NCI-H2171 treated with DMSO at 0.1 percent for 48 hours (cell line): ENCODE measurements around the gene SELENOH.

Experiments used
- DNase-seq: peaks from one replicate; lab custom pipeline; 2025; lab: John Stamatoyannopoulos, UW

Gene SELENOH

GRCh38 chr11:57746920-57747319 is 5.6 kb downstream of the SELENOH start:
- DNase-seq: no peak

GRCh38 chr11:57751176-57751575 is 9.9 kb downstream of the SELENOH start:
- no peak for DNase-seq

DNA sequence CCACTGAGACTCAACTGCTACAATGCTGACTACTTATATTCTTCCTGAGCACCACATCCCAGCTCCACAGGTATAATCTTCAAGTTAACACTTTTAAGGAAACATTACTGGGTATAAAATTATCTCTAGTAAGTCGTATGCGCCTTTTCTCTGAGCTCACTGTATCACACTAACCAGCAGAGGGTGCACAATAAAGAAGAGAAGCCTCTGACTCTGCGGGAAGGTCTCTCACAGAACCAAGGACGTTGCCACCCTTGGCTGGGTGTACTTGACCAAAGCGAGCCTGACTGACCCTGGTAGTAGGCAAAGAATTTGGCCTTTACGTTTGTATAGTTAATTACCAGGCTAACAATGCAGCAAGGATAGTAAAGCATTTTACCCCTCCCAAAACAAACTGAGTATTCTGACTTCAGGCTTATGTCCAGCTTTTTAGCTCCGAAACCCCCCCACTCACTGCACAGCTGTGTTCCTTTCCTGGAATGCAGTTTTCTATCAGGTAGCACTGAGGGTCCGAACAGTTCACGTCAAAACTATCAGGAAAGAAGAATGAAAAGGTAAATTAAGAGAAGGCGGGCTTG is 10.5 kb downstream of the SELENOH start, which contains the start of gene BTBD18:
Gene BTBD18, minus strand, starts transcription at position 144 of the 578 bp plus-strand sequence. CDS start 631 bp downstream, outside the sequence.
- peak; percentile 2 for DNase-seq

GRCh38 chr11:57752954-57753353 is 11.7 kb downstream of the SELENOH start:
- DNase-seq: no peak

DNA sequence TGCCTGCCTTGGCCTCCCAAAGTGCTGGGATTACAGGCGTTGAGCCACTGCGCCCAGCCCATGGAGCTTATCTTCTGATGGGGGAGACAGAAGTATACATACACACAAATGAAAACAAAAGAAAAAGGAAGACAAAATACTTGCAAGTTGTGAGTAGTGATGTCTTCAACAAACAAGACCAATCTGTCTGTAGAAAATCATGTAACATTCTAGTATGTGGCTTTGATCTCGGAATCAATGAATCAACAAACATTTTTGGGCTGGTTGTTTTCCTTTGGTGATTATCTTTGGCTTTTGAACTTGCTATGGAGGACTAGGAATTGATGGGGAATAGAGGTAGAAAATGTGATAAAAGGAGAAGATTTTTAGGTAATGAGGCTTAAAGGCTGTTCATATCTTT is 16.9 kb downstream of the SELENOH start:
- no peak for DNase-seq

DNA sequence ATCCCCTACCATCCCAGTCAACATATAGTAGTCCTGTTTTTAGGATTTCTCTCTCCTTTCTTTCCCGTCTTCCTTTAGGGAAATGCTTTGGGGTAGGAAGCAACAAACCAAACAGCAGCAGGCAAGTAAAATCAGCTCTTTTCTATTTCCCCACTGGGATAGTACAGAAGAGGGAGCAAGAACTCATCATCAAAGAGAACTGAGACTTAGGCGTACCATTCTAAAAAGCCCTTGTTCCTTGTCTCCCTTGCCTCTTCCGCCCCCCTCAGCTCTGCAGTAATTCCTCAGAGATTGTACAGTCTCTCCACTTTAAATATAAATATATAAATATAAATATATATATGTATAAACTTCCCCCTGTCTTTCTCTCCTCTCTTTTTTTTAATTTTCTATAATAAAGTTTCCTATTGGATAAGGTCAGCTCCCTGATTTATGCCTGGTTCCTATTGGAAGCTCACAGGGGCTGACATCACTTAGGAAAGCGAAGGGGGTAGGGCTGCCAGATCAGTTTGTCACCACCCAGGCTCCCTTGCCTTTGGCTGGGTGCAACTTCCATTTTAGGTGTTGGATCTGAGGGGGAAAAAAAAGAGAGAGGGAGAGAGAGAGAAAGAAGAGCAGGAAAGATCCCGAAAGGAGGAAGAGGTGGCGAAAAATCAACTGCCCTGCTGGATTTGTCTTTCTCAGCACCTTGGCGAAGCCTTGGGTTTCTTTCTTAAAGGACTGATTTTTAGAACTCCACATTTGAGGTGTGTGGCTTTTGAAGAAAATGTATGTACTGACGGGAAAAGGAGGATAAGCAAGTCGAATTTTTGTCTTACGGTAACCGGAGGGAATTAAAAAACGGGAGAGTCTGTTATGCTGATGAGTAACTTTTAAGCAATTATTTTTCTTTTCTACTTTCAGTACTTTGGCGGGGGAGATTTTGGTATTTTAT is 20.3 kb downstream of the SELENOH start, which contains the start of gene CTNND1:
Gene CTNND1, plus strand, starts transcription at position 502 of the 934 bp plus-strand sequence. CDS start 29,677 bp downstream, outside the sequence.
- peak; percentile 93 for DNase-seq

GRCh38 chr11:57762235-57762861 is 21.1 kb downstream of the SELENOH start:
- peak; percentile 77 for DNase-seq

- peak; percentile 19 for DNase-seq
Measured at GRCh38 chr11:57763568-57763967, 22.3 kb downstream of the SELENOH start.

DNA sequence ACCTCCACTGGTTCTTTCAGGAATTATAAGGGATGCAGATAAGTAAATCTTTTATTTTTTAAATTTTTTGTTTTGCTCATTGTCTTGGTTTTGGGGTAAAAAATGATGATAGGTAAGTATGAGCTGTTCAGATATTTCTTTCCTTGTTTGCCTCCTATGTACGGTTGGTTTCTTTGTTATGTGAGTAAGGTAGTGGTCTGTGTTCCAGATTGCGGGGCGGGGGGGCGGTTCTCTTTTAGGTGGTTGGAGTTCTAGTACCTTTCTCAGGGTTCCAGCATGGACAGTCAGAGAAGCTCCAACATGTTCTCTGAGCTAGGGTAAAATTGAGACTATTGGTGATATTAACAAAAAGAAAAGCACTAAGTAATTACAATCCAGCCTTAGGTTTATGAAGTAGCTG is 22.7 kb downstream of the SELENOH start:
- DNase-seq: no peak

DNA sequence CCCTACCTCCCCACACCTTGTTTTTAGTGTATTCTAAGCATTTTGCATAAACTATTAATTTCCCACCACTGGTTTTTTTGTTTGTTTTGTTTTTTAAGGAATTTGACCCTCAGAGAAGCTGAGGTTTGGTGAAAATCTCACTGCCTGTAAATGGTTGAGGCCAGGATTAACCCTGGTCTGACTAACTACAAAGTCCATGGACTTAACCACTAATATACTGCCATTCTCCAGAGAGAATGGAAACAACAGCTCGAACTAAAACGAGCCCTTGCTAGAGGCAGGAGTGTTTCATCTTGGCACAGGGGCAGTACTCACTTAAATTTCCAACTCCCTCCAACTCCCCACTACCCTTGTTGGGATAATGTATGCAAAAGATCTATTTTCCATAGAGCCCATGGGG is 23.3 kb downstream of the SELENOH start:
- DNase-seq: no peak

DNA sequence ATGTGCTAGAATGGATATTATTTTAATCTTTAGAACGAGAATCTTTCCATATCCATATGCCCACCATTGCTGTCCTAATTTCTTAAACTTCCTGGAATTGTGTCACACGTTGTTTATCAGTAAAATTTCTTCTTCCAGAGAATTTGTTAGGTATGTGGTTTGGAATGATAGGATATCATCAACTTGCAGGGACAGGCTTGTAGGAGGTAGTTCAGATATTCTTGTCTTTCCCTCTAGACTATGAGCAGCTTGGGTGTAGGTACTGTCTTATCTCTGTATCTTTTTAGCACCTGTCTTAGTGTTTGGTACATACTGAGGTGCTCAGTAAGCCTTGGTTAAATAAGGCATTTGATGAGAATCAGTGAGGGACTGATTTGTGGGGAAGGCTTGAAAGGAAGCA is 23.7 kb downstream of the SELENOH start:
- DNase-seq: peak; percentile 3

DNA sequence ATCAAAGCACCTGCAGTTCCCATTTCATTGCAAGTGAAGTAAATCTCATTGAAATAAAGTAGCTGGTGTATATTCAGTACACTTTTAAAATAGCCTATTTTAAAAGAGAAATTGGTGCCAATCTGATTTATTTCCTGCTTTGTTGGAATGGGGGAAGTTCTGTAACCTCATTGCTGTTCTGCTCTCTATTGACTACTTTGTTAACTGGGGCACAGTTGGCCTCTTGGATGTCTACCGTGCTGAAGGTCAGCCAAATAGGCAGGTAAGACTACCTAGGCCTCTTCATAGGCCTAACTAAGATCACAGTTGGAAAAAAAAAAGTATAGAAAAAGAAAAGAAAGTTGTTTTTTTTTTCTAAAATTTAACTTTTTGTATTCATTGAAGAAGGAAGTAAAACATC is 29.5 kb downstream of the SELENOH start:
- no peak for DNase-seq

GRCh38 chr11:57771365-57771764 is 30.1 kb downstream of the SELENOH start:
- no peak for DNase-seq

- no peak for DNase-seq
Measured at GRCh38 chr11:57772562-57772961, 31.3 kb downstream of the SELENOH start.

- no peak for DNase-seq
Measured at GRCh38 chr11:57773026-57773598, 31.8 kb downstream of the SELENOH start.

DNA sequence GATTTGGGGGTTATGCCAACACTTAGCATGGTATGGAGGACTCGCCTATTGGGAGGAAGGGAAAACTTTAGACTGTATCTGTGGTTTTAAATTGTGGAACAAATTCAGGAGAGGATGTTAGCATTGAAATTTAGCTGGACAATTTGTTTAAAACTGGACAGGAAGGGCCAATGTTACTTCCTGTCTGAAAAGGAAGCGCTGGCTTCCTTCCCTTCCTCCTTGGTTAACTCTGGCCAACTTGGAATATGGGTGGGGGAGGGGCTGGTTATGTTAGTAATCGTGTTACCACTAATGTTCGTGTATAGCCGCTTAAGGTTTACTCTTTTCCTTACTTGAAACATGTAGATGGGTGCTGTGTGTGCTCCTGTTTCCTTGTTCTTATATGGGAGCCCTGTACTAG is 34.2 kb downstream of the SELENOH start:
- no peak for DNase-seq

- no peak for DNase-seq
Measured at GRCh38 chr11:57776031-57776521, 34.8 kb downstream of the SELENOH start.

DNA sequence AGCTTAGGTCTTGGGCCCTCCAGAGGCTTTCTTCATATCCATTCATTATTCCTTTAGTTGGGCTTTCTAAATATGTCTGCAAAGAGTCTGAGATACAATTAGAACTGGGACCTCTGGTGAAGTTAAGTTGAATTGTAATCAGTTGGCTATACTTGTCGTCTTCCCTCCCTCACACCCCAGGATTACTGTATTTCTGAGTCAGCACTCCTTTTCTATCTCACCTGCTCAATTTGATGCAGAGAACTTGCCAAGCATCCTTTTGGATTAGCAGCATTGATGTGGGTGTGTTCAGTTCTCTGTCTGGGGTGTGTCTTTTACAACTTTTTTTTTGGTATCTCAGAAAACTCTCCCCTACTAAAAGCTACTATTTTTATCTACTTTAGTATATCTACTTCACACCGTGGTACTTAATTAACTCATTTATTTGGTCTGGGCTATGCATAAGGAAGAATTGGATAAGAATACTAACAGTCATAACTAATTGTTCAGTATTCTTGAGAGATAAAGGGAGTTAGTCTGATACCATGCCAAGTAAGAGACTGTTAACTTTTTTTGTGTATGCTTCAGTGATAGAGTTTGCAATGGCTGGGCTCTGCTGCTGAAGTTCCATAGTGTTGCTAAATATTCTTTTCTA is 35.4 kb downstream of the SELENOH start:
- DNase-seq: no peak

DNA sequence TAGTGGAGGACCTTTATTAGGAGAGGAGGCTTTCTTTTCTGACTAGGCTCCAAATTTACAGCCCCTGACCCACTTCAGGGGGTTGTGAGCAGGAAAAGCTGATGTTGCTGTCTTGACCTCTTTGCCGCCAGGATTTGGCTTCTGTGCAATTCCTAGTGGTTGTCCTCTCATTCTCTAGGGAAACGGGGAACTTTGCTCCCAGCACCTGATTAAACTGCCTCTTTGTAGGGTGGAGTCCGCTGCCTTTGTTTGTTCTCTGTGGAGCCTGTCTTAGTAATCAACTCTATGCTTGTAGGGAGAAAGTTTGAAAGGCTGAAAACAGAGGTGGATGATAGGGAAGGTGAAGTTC is 36.7 kb downstream of the SELENOH start:
- DNase-seq: no peak

- peak; percentile 27 for DNase-seq
Measured at GRCh38 chr11:57778318-57779037, 37.2 kb downstream of the SELENOH start.

GRCh38 chr11:57779276-57779675 is 38.0 kb downstream of the SELENOH start:
- no peak for DNase-seq
